WI38 (cell line): ENCODE results near the gene C1GALT1C1L.
"Not testable (repeated sequence)": the region's sequence is repeated elsewhere in the genome, so short reads cannot be mapped to it uniquely, and the experiment has no call there.

Experiments used
- H3K4me3 ChIP-seq: 2 replicates; pipeline ENCODE4 v1.5.1; 2011; ENCODE audit warnings: low read depth, mild to moderate bottlenecking, control low read depth, low read length
- CTCF ChIP-seq: IDR thresholded peaks from 2 replicates; pipeline ENCODE4 v1.5.1; 2012; ENCODE audit warnings: low read depth, mild to moderate bottlenecking, control low read depth, low read length

The C1GALT1C1L gene

GRCh38 chr2:43648994-43649701 is 27.1 kb downstream of the C1GALT1C1L start:
- no peak for TF ChIP-seq CTCF
- H3K4me3 ChIP-seq: no peak overlapping the region

- H3K4me3 ChIP-seq: no peak overlapping the region
- no peak for TF ChIP-seq CTCF
Measured at GRCh38 chr2:43643680-43644079, 32.5 kb downstream of the C1GALT1C1L start.

- no peak for TF ChIP-seq CTCF
- no peak overlapping the region for H3K4me3 ChIP-seq
Measured at GRCh38 chr2:43642363-43642762, 33.9 kb downstream of the C1GALT1C1L start.

GRCh38 chr2:43637030-43637803 is 39.0 kb downstream of the C1GALT1C1L start, which contains the start of gene PLEKHH2:
Gene PLEKHH2, plus strand, starts transcription at chr2:43637260. Its CDS starts 7,414 bp downstream, at chr2:43644674.
- no peak for TF ChIP-seq CTCF
- peak within 1 kb of the TSS; percentile 86 for H3K4me3 ChIP-seq

- H3K4me3 ChIP-seq: peak overlapping the region; percentile 86
- TF ChIP-seq CTCF: no peak
Measured at GRCh38 chr2:43636621-43637020, 39.6 kb downstream of the C1GALT1C1L start.

GRCh38 chr2:43636153-43636552 is 40.1 kb downstream of the C1GALT1C1L start:
- H3K4me3 ChIP-seq: not testable (repeated sequence)

GRCh38 chr2:43634604-43635306 is 41.5 kb downstream of the C1GALT1C1L start:
- no peak for TF ChIP-seq CTCF

More at GRCh38 chr2:43634604-43635306, 41.5 kb downstream of the C1GALT1C1L start:
- 0 out of 2 replicates have a peak overlapping the region, but pooled peaks have one; percentile 8 for H3K4me3 ChIP-seq
